HepG2 (cell line): ENCODE data around the gene TMEM39B. TPM values are rescaled to one million over a fixed set of nuclear protein-coding genes. Genes with fewer than 3 reads are reported as not detected.
"Not testable (repeated sequence)": the region's sequence is repeated elsewhere in the genome, so short reads cannot be mapped to it uniquely, and the experiment has no call there.

Experiments used
- ATAC-seq: fragments of 200-7000 bp; cut with Tn5 transposase; 3 replicates; pipeline ENCODE4 v1.9.1; 2020; ENCODE audit warnings: mild to moderate bottlenecking, moderate library complexity
- BruUV-seq: library from RNA; stranded (reverse); fragments of 400-500 nt; replicated peaks from 2 replicates; lab custom pipeline; 2021; lab: Mats Ljungman, UMichigan
- CTCF ChIA-PET: fragments of 300-600 bp; formaldehyde crosslinking; extraction: SDS; loops from one replicate; lab custom pipeline; 2021; ENCODE audit warnings: low total read pairs, inconsistent platforms, low intra/inter-chr PET ratio; lab: Yijun Ruan, JAX
- POLR2A ChIA-PET: fragments of 350-600 bp; sonication (Branson Sonifier 250); formaldehyde crosslinking; loops from one replicate; lab custom pipeline; 2020; ENCODE audit warnings: antibody characterized with exemption, inconsistent platforms; lab: Yijun Ruan, JAX
- DNase-seq: peaks from one replicate; pipeline ENCODE4 v3.0.0-alpha.2; 2015; ENCODE audit warnings: low spot score
- FAIRE-seq: peaks from 3 replicates; lab custom pipeline; 2011; peaks lifted over from hg19 to GRCh38; lab: Jason Lieb, UNC
- H2AFZ ChIP-seq: one replicate; pipeline ENCODE4 v1.6.1; 2011; ENCODE audit warnings: low read length, inconsistent platforms
- H3K27ac ChIP-seq: fragments of 300-600 bp; 3 replicates; pipeline ENCODE4 v1.8.0; 2011; ENCODE audit warnings: mixed run types, mild to moderate bottlenecking, mixed read lengths, low read length, inconsistent platforms; ENCODE audit not compliant: insufficient read depth; ENCODE audit errors: extremely low read length
- H3K27me3 ChIP-seq, 2 experiments: fragments of 200-600 bp in 1 of 2; 2 replicates in 1 of 2; 3 replicates in 1 of 2; pipeline versions ENCODE4 v1.6.0 to v1.8.0; 2011; ENCODE audit warnings: low read length in 2 of 2, mild to moderate bottlenecking in 2 of 2, moderate library complexity in 2 of 2, inconsistent platforms in 1 of 2; ENCODE audit not compliant: insufficient read depth in 2 of 2, control insufficient read depth in 1 of 2
- H3K36me3 ChIP-seq, 2 experiments: fragments of 200-600 bp in 1 of 2; replicated peaks in 1 of 2; 2 replicates in 1 of 2; 3 replicates in 1 of 2; pipeline versions ENCODE4 v1.5.1 to v1.8.0; 2011; ENCODE audit warnings: low read length in 2 of 2, inconsistent platforms in 1 of 2; ENCODE audit not compliant: insufficient read depth in 2 of 2, control insufficient read depth in 1 of 2
- H3K4me1 ChIP-seq: 2 replicates; pipeline ENCODE4 v1.5.1; 2012; ENCODE audit warnings: low read length, inconsistent platforms; ENCODE audit not compliant: insufficient read depth
- H3K4me2 ChIP-seq: 2 replicates; pipeline ENCODE4 v1.6.0; 2011; ENCODE audit warnings: low read depth, low read length, inconsistent platforms
- H3K4me3 ChIP-seq, 3 experiments: fragments of 200-600 bp in 1 of 3; sonication (generic), shearing (Covaris generic) in 1 of 3; replicated peaks in 1 of 3; 2 replicates each; pipeline ENCODE4 v1.5.1; 2011 to 2016; ENCODE audit warnings: low read length in 3 of 3, inconsistent platforms in 2 of 3, low read depth in 2 of 3, mild to moderate bottlenecking in 2 of 3, control low read depth in 1 of 3, mixed read lengths in 1 of 3; ENCODE audit not compliant: insufficient read depth in 1 of 3
- H3K79me2 ChIP-seq: one replicate; pipeline ENCODE4 v1.6.1; 2011; ENCODE audit warnings: low read length, inconsistent platforms; ENCODE audit not compliant: insufficient read depth
- H3K9ac ChIP-seq: 2 replicates; pipeline ENCODE4 v1.6.0; 2011; ENCODE audit warnings: mild to moderate bottlenecking, low read depth, low read length, inconsistent platforms; ENCODE audit not compliant: insufficient read depth
- H3K9me3 ChIP-seq: 2 replicates; pipeline ENCODE4 v1.5.1; 2012; ENCODE audit warnings: mild to moderate bottlenecking, low read length
- H4K20me1 ChIP-seq: 2 replicates; pipeline ENCODE4 v1.6.0; 2011; ENCODE audit warnings: inconsistent platforms, mild to moderate bottlenecking, low read length, moderate library complexity; ENCODE audit not compliant: insufficient read depth
- GZF1 ChIP-seq: sonication (generic); formaldehyde crosslinking; IDR thresholded peaks from 2 replicates; pipeline ENCODE4 v1.5.1; 2020; ENCODE audit warnings: mild to moderate bottlenecking, missing genetic modification reagents
- NR2F6 ChIP-seq, 2 experiments: IDR thresholded peaks; 2 replicates each; pipeline ENCODE4 v1.6.1; 2016; ENCODE audit warnings: antibody characterized with exemption in 1 of 2, mild to moderate bottlenecking in 1 of 2
- ZMYM4 ChIP-seq: sonication (generic); formaldehyde crosslinking; IDR thresholded peaks from 2 replicates; pipeline ENCODE4 v1.8.1; 2023; ENCODE audit warnings: mild to moderate bottlenecking, missing genetic modification reagents
- ZSCAN12 ChIP-seq: sonication (generic); formaldehyde crosslinking; IDR thresholded peaks from 2 replicates; pipeline ENCODE4 v1.9.0; 2021; ENCODE audit warnings: mild to moderate bottlenecking, missing genetic modification reagents
- WGBS: methylation state at CpG from one replicate; pipeline ENCODE4 v1.1.6; 2017; ENCODE audit warnings: low lambda C conversion rate; 5-methylcytosine and 5-hydroxymethylcytosine counted together
- in situ Hi-C: cut with HindIII; loops from 2 replicates; pipeline ENCODE4 v1.10.0; 2017; ENCODE audit warnings: low pct_unique_long_range_greater_than_20kb; ENCODE audit not compliant: extremely low pct_ligation_motif_present
- intact Hi-C: fragments of 100-400 bp; cut with micrococcal nuclease; formaldehyde crosslinking; loops from one replicate; pipeline ENCODE4 v1.10.0; 2022; ENCODE audit not compliant: unreplicated experiment
- polyA plus RNA-seq, 8 experiments: library from polyadenylated mRNA; depleted of rRNA in 3 of 8; stranded (reverse) in 7 of 8; unstranded in 1 of 8; fragments of >200 nt; fragmentation: Illumina TruSeq in 4 of 8; extraction: Trizol in 4 of 8; gene quantifications; 2 replicates each; pipeline versions ENCODE4 v1.2.1 to v1.2.3, GENCODE V29; 2011 to 2016; ENCODE audit warnings: low read depth in 4 of 8, missing spikeins in 1 of 8, mixed read lengths in 1 of 8; ENCODE audit not compliant: insufficient read depth in 1 of 8
- total RNA-seq, 5 experiments: library from RNA; depleted of rRNA; stranded (reverse); fragments of >200 nt; fragmentation: Illumina TruSeq; extraction: Trizol; gene quantifications; 2 replicates each; pipeline ENCODE4 v1.2.3, GENCODE V29; 2016; ENCODE audit warnings: low read depth in 1 of 5
- TF ChIP-seq, protein P1 (sequence below): IDR thresholded peaks from 2 replicates; pipeline ENCODE4 v1.6.1; 2016; ENCODE audit warnings: low read depth, missing genetic modification reagents, missing compliant biosample characterization
- TF ChIP-seq, protein P2 (sequence below): sonication (generic); formaldehyde crosslinking; IDR thresholded peaks from 2 replicates; pipeline ENCODE4 v1.8.0; 2023; ENCODE audit warnings: mild to moderate bottlenecking, missing genetic modification reagents

TMEM39B gene
- total and polyA plus RNA-seq, 2 of the 13 experiments (the other 11 are each of a cell fraction or from before 2014, with no cell fraction given) = 4.9 to 10.4 TPM

DNA sequence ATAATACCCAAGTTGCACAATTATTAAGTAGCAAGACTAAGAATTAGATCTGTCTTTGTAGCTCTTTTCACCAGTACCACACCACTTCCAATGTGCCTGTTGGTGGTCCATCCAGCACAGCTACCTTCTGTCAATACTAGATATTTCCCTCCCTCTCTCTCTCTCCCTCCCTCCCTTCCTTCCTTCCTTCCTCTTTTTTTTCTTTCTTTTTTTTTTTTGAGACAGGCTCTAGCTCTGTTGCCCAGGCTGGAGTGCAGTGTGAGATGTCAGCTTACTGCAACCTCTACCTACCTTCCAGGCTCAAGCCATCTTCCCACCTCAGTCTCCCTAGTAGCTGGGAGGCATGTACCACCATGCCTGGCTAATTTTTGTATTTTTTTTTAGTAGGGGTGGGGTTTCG is 56.2 kb downstream of the TMEM39B start (continued):
- TF ChIP-seq, protein P1, sequence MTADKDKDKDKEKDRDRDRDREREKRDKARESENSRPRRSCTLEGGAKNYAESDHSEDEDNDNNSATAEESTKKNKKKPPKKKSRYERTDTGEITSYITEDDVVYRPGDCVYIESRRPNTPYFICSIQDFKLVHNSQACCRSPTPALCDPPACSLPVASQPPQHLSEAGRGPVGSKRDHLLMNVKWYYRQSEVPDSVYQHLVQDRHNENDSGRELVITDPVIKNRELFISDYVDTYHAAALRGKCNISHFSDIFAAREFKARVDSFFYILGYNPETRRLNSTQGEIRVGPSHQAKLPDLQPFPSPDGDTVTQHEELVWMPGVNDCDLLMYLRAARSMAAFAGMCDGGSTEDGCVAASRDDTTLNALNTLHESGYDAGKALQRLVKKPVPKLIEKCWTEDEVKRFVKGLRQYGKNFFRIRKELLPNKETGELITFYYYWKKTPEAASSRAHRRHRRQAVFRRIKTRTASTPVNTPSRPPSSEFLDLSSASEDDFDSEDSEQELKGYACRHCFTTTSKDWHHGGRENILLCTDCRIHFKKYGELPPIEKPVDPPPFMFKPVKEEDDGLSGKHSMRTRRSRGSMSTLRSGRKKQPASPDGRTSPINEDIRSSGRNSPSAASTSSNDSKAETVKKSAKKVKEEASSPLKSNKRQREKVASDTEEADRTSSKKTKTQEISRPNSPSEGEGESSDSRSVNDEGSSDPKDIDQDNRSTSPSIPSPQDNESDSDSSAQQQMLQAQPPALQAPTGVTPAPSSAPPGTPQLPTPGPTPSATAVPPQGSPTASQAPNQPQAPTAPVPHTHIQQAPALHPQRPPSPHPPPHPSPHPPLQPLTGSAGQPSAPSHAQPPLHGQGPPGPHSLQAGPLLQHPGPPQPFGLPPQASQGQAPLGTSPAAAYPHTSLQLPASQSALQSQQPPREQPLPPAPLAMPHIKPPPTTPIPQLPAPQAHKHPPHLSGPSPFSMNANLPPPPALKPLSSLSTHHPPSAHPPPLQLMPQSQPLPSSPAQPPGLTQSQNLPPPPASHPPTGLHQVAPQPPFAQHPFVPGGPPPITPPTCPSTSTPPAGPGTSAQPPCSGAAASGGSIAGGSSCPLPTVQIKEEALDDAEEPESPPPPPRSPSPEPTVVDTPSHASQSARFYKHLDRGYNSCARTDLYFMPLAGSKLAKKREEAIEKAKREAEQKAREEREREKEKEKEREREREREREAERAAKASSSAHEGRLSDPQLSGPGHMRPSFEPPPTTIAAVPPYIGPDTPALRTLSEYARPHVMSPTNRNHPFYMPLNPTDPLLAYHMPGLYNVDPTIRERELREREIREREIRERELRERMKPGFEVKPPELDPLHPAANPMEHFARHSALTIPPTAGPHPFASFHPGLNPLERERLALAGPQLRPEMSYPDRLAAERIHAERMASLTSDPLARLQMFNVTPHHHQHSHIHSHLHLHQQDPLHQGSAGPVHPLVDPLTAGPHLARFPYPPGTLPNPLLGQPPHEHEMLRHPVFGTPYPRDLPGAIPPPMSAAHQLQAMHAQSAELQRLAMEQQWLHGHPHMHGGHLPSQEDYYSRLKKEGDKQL (CRISPR knock-in tag) = no peak
- no peak for TF ChIP-seq GZF1 (CRISPR knock-in tag)
- TF ChIP-seq ZMYM4 (CRISPR knock-in tag) = no peak
- TF ChIP-seq NR2F6 (IDR thresholded peaks at IDR 0.05) = no peak
- no peak for TF ChIP-seq NR2F6 (CRISPR knock-in tag; IDR thresholded peaks at IDR 0.05)
- TF ChIP-seq, protein P2, sequence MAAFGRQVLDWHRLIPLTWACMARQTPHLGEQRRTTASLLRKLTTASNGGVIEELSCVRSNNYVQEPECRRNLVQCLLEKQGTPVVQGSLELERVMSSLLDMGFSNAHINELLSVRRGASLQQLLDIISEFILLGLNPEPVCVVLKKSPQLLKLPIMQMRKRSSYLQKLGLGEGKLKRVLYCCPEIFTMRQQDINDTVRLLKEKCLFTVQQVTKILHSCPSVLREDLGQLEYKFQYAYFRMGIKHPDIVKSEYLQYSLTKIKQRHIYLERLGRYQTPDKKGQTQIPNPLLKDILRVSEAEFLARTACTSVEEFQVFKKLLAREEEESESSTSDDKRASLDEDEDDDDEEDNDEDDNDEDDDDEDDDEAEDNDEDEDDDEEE (CRISPR knock-in tag) = no peak
- TF ChIP-seq ZSCAN12 (CRISPR knock-in tag) = no peak

GRCh38 chr1:32133950-32134280 is 61.2 kb downstream of the TMEM39B start:
- BruUV-seq, H3K4me2 ChIP-seq, in situ Hi-C loops, POLR2A ChIA-PET, H2AFZ ChIP-seq, H3K27me3 ChIP-seq, intact Hi-C loops, H3K4me3 ChIP-seq, FAIRE-seq, H3K9me3 ChIP-seq, H3K9ac ChIP-seq, H3K27ac ChIP-seq, CTCF ChIA-PET, ATAC-seq, DNase-seq, H3K36me3 ChIP-seq: not testable (repeated sequence)
- 97% methylated on average over 9 of the region's 9 CpGs for WGBS
- Histone ChIP-seq H3K79me2 (peaks cover 70% of the 10 kb centered on the region), H3K4me1 (peaks cover 11% of the 10 kb centered on the region), H4K20me1 (peaks cover 11% of the 10 kb centered on the region; the same call in 1 of the 2 replicates)
